Epithelial cell of prostate (primary cell): ENCODE results near the gene SELENOS.

Experiments used
- DNase-seq: peaks from one replicate; pipeline ENCODE4 v3.0.0-alpha.2; 2011; ENCODE audit warnings: low read depth, low spot score
- H3K27ac ChIP-seq: fragments of 450-650 bp; 2 replicates; pipeline ENCODE4 v1.5.1; 2017; ENCODE audit warnings: mild to moderate bottlenecking

The SELENOS gene

GRCh38 chr15:101283931-101284330, 6.6 kb upstream of the SELENOS start:
- no peak for DNase-seq

DNA sequence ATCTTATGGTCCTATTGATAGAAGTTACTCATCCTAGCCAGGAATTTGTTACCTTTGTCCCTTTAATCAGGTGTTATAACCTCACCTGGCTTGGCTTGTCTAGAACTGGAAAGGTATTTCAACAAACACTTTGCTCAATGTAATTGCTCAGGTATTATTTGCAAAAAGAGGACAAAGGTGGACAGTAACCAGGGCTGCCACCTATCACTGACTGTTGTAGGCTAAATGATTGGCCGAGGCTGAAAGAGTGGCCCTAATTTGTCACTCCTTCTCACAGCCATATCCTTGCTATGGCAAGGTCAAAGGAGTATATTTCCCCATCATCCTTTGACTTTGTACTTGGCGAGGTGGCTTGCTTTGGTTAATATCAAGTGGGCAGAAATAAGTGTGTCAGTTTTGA, 2.7 kb upstream of the SELENOS start:
- H3K27ac ChIP-seq = no peak overlapping the region
- no peak for DNase-seq

More at GRCh38 chr15:101283931-101284330, 6.6 kb upstream of the SELENOS start:
- H3K27ac ChIP-seq = no peak overlapping the region

DNA sequence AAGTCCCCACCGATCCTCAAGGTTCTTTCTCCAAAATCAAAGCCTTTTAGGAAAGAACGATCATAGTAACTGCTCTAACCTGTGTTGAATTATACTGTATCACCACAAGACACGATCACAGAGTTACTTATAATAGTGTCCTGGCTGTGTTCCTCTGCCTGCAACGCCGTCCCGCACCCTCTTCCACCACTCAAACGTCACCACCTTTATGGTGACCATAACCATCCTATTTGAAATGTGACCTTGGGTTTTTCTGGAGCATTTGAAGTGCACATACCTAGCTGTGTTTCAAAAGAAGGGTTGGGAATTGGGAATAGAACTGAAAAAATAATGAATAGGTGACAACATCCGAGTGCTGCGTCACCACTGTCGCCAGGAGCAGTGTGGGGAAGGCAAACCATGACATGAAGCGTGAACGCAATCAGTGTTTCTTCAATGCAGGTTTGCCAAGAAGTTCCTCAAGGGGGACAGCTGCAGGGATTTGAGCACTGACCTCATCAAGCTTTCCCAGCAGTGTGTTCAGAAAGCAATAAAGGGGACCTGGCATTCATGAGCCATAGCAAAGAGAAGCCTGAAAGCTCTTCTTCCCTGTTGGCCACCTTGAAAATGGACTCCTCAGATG, 769 bp upstream of the SELENOS start:
- peak overlapping the region; percentile 73 for H3K27ac ChIP-seq
- no peak for DNase-seq

- no peak for DNase-seq
- peak overlapping the region; percentile 73 for H3K27ac ChIP-seq
Observed at GRCh38 chr15:101276501-101277037, 716 bp downstream of the SELENOS start.

DNA sequence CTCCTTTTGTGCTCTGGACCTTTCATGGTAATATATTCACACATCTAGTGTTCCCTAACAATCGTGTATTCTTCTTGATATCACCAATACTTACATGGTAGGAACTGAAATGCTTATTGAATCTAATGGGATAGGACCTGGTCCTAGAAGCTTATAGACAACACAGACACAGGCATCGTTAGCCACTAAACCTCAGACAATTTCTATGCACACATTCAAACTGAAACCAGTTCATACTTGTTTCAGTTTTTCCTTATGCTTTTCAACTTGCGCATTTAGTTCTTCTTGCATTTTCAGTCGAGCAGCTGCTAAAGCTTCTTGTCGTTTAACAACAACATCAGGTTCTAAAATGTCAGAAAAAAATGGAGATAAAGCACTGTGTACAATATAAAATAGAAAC, 2.3 kb downstream of the SELENOS start:
- no peak for DNase-seq
- no peak overlapping the region for H3K27ac ChIP-seq

DNA sequence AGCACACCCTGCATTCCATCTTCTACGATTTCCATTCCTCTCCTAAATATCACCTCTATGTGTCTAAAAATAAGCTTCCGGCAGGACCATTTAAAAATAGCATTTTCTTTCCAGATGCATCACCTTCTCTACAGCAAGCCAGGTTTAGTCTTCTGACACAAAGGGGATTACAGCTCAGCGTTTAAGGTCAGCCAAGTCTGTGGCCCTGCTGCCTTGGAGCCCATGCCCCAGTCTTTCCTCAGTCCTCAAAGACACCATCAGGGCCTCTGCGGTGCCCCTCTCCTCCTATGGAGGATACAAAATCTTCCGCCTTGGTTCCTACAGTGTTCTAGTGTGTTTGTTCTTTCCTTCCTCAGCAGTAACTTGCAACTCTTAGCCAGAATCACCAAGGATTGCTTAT, 3.8 kb downstream of the SELENOS start:
- no peak for DNase-seq
- H3K27ac ChIP-seq = no peak overlapping the region

DNA sequence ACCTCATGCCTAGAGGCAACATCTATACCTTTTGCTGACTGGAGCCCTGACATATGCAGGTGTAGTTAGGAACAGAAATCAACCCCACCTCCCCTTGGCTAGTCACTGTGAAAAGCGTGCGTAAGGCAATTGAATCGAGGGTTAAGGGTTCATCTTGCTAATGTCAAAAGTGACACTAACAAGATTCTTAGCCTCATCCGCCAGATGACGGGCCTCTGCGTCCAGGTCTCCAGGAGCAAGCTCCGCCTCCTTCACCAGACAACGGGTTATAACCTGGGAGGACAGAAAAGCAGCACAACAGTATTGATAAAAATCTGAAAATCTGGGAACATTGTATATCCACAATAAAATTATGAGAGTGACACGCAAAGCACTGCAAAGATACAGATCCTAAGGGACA, 4.7 kb downstream of the SELENOS start:
- H3K27ac ChIP-seq = no peak overlapping the region
- DNase-seq = no peak

DNA sequence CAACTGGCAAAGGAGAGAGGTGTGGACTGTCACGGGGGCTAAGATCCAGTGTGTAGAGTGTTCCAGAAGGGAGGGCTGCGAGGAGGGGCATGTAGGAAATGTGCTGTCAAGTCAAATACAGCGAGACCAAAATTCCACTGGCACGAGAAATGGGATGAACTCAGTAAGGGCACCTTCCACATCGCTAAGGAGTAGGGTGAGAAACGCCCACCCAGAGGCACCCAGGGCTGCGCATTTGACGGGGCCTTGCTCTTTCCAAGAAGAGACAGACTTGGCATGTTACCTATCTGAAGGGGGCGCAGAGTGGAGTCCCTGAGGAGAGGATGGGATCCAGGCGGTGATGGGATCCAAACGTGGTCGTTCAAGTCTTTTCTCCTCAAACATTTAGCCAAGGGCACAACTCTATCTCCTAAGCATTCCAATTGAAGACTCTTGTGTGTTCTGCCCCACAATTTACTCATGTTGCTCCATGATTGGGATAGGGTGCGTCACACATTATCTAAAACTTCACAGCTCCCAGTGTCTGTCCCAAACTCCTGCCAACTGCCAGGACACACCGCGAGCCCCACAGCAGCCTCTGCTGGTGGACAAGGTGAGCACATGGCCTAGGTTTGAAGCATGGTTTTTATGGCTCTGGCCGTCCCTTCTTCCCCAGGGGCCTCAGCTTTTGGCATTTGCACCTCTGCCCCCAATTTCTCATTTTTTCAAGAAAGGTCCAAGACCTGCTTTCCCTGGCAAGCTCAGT, 7.6 kb downstream of the SELENOS start:
- H3K27ac ChIP-seq = no peak overlapping the region
- DNase-seq = no peak

GRCh38 chr15:101267320-101268104, 9.8 kb downstream of the SELENOS start:
- no peak overlapping the region for H3K27ac ChIP-seq
- no peak for DNase-seq

- no peak for DNase-seq
- no peak overlapping the region for H3K27ac ChIP-seq
Observed at GRCh38 chr15:101266787-101267186, 10.5 kb downstream of the SELENOS start.

GRCh38 chr15:101266034-101266433, 11.3 kb downstream of the SELENOS start:
- no peak overlapping the region for H3K27ac ChIP-seq
- no peak for DNase-seq

DNA sequence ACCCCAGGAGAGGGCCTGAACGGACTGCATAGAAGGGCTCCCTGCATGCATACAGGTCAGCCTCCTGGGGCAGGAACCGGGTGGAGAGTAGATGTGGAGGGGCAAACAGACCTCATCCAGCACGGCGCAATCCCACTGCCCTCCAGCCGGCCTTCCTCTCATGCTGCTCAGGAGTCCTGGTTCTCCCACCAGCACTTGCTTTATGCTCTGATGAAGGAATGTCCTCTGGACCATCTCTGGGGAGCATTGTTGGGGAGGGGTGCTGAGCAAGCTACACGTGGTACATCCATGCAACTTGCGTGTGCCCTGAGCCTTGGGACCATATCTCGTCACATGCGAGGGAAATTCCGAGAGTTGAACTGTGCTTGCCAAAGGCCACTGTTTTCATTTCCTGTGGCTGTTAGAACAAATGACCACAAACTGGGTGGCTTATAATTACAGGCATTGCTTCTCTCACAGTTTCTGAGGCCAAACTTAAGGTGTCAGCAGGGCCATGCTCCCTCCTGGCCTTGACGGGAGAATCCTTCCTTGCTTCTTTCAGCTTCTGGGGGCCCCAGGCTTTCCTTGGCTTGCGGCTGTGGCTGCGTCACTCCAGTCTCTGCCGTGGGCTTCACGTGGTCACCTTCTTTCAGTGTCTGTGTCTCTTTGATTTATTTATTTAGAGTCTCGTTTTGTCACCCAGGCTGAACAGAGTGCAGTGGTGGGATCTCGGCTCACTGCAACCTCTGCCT, 12.2 kb downstream of the SELENOS start:
- no peak overlapping the region for H3K27ac ChIP-seq
- DNase-seq = no peak

GRCh38 chr15:101264011-101264410, 13.3 kb downstream of the SELENOS start:
- H3K27ac ChIP-seq = no peak overlapping the region
- no peak for DNase-seq

DNA sequence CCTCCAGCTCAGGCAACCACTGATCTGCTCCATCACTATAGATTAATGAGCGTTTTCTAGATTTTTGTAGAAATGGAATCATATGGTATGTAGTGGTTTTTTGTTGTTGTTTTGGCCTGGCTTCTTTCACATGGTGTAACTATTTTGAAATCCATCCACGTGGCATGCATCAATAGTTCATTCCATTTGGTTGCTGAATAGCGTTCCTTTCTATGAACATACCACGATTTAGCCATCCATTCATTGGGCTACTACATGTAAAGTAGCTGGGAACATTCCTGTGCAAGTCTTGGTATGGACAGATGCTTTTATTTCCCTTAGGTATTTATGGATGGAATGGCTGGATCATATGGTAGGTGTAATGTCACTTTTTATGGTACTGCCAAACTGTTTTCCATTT, 14.7 kb downstream of the SELENOS start:
- DNase-seq = no peak
- no peak overlapping the region for H3K27ac ChIP-seq

DNA sequence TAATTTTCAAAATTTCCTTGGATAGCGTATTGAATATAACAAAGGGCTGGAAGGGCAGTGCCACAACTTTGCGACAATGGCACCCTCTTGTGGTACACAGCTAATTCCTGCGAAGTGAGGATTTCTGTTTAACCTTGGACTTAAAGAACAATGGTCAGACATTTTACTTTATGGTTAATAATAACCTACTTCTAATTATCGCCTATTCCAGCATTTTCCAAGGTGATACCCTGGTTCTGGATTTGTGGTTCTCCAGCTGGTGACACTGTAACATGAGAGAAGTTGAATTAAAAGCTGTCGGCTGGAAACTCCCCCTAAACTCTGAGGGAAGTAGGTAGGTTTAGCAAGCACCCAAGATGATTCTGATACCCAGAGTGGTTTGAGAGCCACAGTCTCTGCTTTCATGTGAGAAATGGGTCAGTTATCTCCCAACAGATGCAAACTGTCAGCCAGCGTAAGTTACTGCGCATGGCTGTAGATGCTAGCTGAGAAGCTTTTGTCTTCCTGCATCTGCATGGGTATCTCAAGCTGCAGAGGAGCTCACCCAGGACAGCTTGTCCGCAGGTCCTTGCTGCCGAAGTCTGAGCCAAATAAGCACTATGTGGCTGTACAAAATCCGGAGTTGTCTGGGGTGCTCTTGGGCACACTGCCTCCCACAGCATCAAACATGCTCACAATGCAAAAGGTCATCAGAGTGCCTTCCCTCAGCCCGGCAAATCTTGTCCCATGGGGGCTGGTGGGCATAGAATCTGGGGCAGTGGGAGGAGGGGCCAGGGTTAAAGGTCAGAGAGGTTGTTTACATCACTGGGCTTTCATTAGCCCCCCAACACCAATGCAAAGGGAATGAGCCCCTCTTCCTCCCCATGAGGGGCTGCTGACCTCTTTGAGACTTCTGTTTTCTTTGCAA, 18.8 kb downstream of the SELENOS start:
- no peak overlapping the region for H3K27ac ChIP-seq
- no peak for DNase-seq

DNA sequence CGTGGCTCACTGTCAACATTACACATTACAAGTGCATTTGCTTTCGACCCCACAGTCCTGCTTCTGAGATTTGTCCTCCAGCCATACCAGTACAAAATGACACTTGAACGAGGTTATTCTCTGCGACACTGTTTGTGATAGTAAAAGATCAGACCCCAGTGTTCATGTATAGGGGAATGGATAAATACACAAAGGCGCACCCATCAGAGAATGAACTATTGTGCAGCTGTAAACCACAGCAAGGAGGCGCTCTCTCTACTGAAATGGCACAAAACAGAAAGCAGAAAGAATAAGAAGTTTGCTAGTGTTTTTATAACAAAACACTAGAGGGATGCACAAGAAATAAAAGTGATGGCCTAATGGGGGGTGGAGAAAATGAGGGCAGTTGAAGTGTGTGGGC, 20.5 kb downstream of the SELENOS start:
- no peak for DNase-seq
- no peak overlapping the region for H3K27ac ChIP-seq

GRCh38 chr15:101255615-101256241, 21.6 kb downstream of the SELENOS start:
- H3K27ac ChIP-seq = no peak overlapping the region

GRCh38 chr15:101255051-101255395, 22.3 kb downstream of the SELENOS start:
- no peak for DNase-seq
- H3K27ac ChIP-seq = no peak overlapping the region

More at GRCh38 chr15:101255615-101256241, 21.6 kb downstream of the SELENOS start:
- DNase-seq = no peak
